HepG2 (cell line): ENCODE results near the gene TOMM20. TPM values are rescaled to one million over a fixed set of nuclear protein-coding genes. Genes with fewer than 3 reads are reported as not detected.

Experiments used
- ARNT ChIP-seq: fragments of 450-650 bp; IDR thresholded peaks from 2 replicates; pipeline ENCODE4 v1.6.1; 2017
- ARNT2 ChIP-seq: sonication (generic); formaldehyde crosslinking; IDR thresholded peaks from 2 replicates; pipeline ENCODE4 v1.8.0; 2022; ENCODE audit warnings: mild to moderate bottlenecking, low read depth, missing genetic modification reagents, moderate library complexity
- ATF7-NPFF ChIP-seq: sonication (generic); formaldehyde crosslinking; IDR thresholded peaks from 2 replicates; pipeline ENCODE4 v1.8.1; 2023; ENCODE audit warnings: mild to moderate bottlenecking, low read depth, missing genetic modification reagents, moderate library complexity
- ATM ChIP-seq: fragments of 450-650 bp; IDR thresholded peaks from 2 replicates; pipeline ENCODE4 v1.7.1; 2017; ENCODE audit warnings: mild to moderate bottlenecking, borderline replicate concordance
- FOXA1 ChIP-seq, 2 experiments: fragments of 450-650 bp in 1 of 2; sonication (generic) in 1 of 2; formaldehyde crosslinking in 1 of 2; IDR thresholded peaks; 2 replicates each; pipeline versions ENCODE4 v1.4.0 to v1.6.1; 2016 to 2020; ENCODE audit warnings: missing genetic modification reagents in 1 of 2
- FOXJ3 ChIP-seq: sonication (generic); formaldehyde crosslinking; IDR thresholded peaks from 2 replicates; pipeline ENCODE4 v1.4.0; 2020; ENCODE audit warnings: missing genetic modification reagents, mild to moderate bottlenecking, borderline replicate concordance
- FOXO1 ChIP-seq: sonication (generic); formaldehyde crosslinking; IDR thresholded peaks from 2 replicates; pipeline ENCODE4 v1.4.0; 2020; ENCODE audit warnings: missing genetic modification reagents
- HNRNPH1 ChIP-seq: fragments of 200-400 bp; formaldehyde crosslinking; optimal IDR thresholded peaks from 2 replicates; pipeline ENCODE3; 2017; ENCODE audit warnings: mild to moderate bottlenecking, low read depth, low read length
- LCORL ChIP-seq, 2 experiments: fragments of 450-650 bp in 1 of 2; sonication (generic) in 1 of 2; formaldehyde crosslinking in 1 of 2; IDR thresholded peaks; 2 replicates each; pipeline versions ENCODE4 v1.5.0 to v1.6.1; 2017 to 2020; ENCODE audit warnings: antibody characterized with exemption in 1 of 2, missing genetic modification reagents in 1 of 2
- PITX1 ChIP-seq: sonication (generic); formaldehyde crosslinking; IDR thresholded peaks from 2 replicates; pipeline ENCODE4 v1.5.1; 2020; ENCODE audit warnings: mild to moderate bottlenecking, missing genetic modification reagents
- PPARG ChIP-seq: conservative IDR thresholded peaks from 2 replicates; pipeline ENCODE4 v1.6.1; 2016; ENCODE audit warnings: missing biosample characterization, missing genetic modification reagents
- RFX1 ChIP-seq: fragments of 450-650 bp; IDR thresholded peaks from 2 replicates; pipeline ENCODE4 v1.6.1; 2017
- SNAPC2 ChIP-seq: sonication (generic); formaldehyde crosslinking; IDR thresholded peaks from 2 replicates; pipeline ENCODE4 v1.8.1; 2022; ENCODE audit warnings: mild to moderate bottlenecking, missing genetic modification reagents
- TRIM24 ChIP-seq: sonication (generic); formaldehyde crosslinking; IDR thresholded peaks from 2 replicates; pipeline ENCODE4 v1.8.0; 2022; ENCODE audit warnings: mild to moderate bottlenecking, missing genetic modification reagents
- ZC3H4 ChIP-seq: sonication (generic); formaldehyde crosslinking; IDR thresholded peaks from 2 replicates; pipeline ENCODE4 v1.4.0; 2020; ENCODE audit warnings: missing genetic modification reagents, borderline replicate concordance
- ZFP36L1 ChIP-seq: sonication (generic); formaldehyde crosslinking; IDR thresholded peaks from 2 replicates; pipeline ENCODE4 v1.8.0; 2022; ENCODE audit warnings: mild to moderate bottlenecking, missing genetic modification reagents, moderate library complexity
- ZNF232 ChIP-seq: sonication (generic); formaldehyde crosslinking; IDR thresholded peaks from 2 replicates; pipeline ENCODE4 v1.4.0; 2020; ENCODE audit warnings: missing genetic modification reagents, borderline replicate concordance
- ZNF256 ChIP-seq: sonication (generic); formaldehyde crosslinking; conservative IDR thresholded peaks from 2 replicates; pipeline ENCODE4 v1.4.0; 2020; ENCODE audit warnings: missing genetic modification reagents
- ZNF274 ChIP-seq: sonication (generic); formaldehyde crosslinking; IDR thresholded peaks from 2 replicates; pipeline ENCODE4 v1.5.1; 2020; ENCODE audit warnings: mild to moderate bottlenecking, missing genetic modification reagents
- ZNF644 ChIP-seq: IDR thresholded peaks from 2 replicates; pipeline ENCODE4 v1.6.1; 2016; ENCODE audit warnings: low read depth
- ZSCAN29 ChIP-seq: sonication (generic); formaldehyde crosslinking; conservative IDR thresholded peaks from 2 replicates; pipeline ENCODE4 v1.4.0; 2020; ENCODE audit warnings: mild to moderate bottlenecking, missing genetic modification reagents
- polyA plus RNA-seq, 8 experiments: library from polyadenylated mRNA; depleted of rRNA in 3 of 8; stranded (reverse) in 7 of 8; unstranded in 1 of 8; fragments of >200 nt; fragmentation: Illumina TruSeq in 4 of 8; extraction: Trizol in 4 of 8; gene quantifications; 2 replicates each; pipeline versions ENCODE4 v1.2.1 to v1.2.3, GENCODE V29; 2011 to 2016; ENCODE audit warnings: low read depth in 4 of 8, missing spikeins in 1 of 8, mixed read lengths in 1 of 8; ENCODE audit not compliant: insufficient read depth in 1 of 8
- total RNA-seq, 5 experiments: library from RNA; depleted of rRNA; stranded (reverse); fragments of >200 nt; fragmentation: Illumina TruSeq; extraction: Trizol; gene quantifications; 2 replicates each; pipeline ENCODE4 v1.2.3, GENCODE V29; 2016; ENCODE audit warnings: low read depth in 1 of 5
- TF ChIP-seq, protein P1 (sequence below), 2 experiments: sonication (generic) in 1 of 2; formaldehyde crosslinking in 1 of 2; IDR thresholded peaks; 2 replicates each; pipeline versions ENCODE4 v1.6.1 to v1.9.0; 2014 to 2022; ENCODE audit warnings: antibody characterized with exemption in 1 of 2, borderline replicate concordance in 1 of 2, inconsistent platforms in 1 of 2, low read depth in 1 of 2, missing genetic modification reagents in 1 of 2
- TF ChIP-seq, protein P2 (sequence below): sonication (generic); formaldehyde crosslinking; IDR thresholded peaks from 2 replicates; pipeline ENCODE4 v1.5.0; 2020; ENCODE audit warnings: missing genetic modification reagents

TOMM20 gene
- total and polyA plus RNA-seq, 2 of the 13 experiments (the other 11 are each of a cell fraction or from before 2014, with no cell fraction given) = 153 to 376 TPM

- TF ChIP-seq, protein P1, sequence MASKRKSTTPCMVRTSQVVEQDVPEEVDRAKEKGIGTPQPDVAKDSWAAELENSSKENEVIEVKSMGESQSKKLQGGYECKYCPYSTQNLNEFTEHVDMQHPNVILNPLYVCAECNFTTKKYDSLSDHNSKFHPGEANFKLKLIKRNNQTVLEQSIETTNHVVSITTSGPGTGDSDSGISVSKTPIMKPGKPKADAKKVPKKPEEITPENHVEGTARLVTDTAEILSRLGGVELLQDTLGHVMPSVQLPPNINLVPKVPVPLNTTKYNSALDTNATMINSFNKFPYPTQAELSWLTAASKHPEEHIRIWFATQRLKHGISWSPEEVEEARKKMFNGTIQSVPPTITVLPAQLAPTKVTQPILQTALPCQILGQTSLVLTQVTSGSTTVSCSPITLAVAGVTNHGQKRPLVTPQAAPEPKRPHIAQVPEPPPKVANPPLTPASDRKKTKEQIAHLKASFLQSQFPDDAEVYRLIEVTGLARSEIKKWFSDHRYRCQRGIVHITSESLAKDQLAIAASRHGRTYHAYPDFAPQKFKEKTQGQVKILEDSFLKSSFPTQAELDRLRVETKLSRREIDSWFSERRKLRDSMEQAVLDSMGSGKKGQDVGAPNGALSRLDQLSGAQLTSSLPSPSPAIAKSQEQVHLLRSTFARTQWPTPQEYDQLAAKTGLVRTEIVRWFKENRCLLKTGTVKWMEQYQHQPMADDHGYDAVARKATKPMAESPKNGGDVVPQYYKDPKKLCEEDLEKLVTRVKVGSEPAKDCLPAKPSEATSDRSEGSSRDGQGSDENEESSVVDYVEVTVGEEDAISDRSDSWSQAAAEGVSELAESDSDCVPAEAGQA (IDR thresholded peaks at IDR 0.05; ENCODE audit: low read depth) = 0 out of 2 replicates have a peak, but pooled peaks have one; percentile 29
- TF ChIP-seq, protein P1 (CRISPR knock-in tag; IDR thresholded peaks at IDR 0.05; ENCODE audit: borderline replicate concordance) = no peak
- TF ChIP-seq ZNF644 (CRISPR knock-in tag) (no peak), ATF7-NPFF (peak; percentile 18; the same call in 1 of the 2 replicates), ZNF232 (CRISPR knock-in tag) (peak; percentile 21; the same call in 1 of the 2 replicates), TRIM24 (CRISPR knock-in tag) (no peak), ATM (no peak), HNRNPH1 (no peak), ZNF256 (CRISPR knock-in tag) (no peak), PITX1 (CRISPR knock-in tag) (0 out of 2 replicates have a peak, but pooled peaks have one; percentile 13), SNAPC2 (CRISPR knock-in tag) (peak; percentile 49; the same call in 1 of the 2 replicates), PPARG (CRISPR knock-in tag) (no peak), ZSCAN29 (CRISPR knock-in tag) (no peak), FOXJ3 (CRISPR knock-in tag) (no peak), ZFP36L1 (CRISPR knock-in tag) (0 out of 2 replicates have a peak, but pooled peaks have one; percentile 56), LCORL (IDR thresholded peaks at IDR 0.05) (no peak), LCORL (CRISPR knock-in tag; IDR thresholded peaks at IDR 0.05) (no peak; the same call in 1 of the 2 replicates), ARNT (no peak), ZC3H4 (CRISPR knock-in tag) (no peak; the same call in 1 of the 2 replicates), ARNT2 (CRISPR knock-in tag) (peak; percentile 5; the same call in 1 of the 2 replicates), FOXA1 (IDR thresholded peaks at IDR 0.05) (no peak), FOXA1 (CRISPR knock-in tag; IDR thresholded peaks at IDR 0.05) (peak; percentile 68), ZNF274 (CRISPR knock-in tag) (no peak), FOXO1 (CRISPR knock-in tag) (peak; percentile 18; the same call in 1 of the 2 replicates), RFX1 (peak; percentile 63; the same call in 1 of the 2 replicates)
- TF ChIP-seq, protein P2, sequence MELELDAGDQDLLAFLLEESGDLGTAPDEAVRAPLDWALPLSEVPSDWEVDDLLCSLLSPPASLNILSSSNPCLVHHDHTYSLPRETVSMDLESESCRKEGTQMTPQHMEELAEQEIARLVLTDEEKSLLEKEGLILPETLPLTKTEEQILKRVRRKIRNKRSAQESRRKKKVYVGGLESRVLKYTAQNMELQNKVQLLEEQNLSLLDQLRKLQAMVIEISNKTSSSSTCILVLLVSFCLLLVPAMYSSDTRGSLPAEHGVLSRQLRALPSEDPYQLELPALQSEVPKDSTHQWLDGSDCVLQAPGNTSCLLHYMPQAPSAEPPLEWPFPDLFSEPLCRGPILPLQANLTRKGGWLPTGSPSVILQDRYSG (CRISPR knock-in tag) = no peak
These were observed 54.6 kb downstream of the TOMM20 start (continued) for GRCh38 chr1:235073968-235074522.
